ENCODE data around the gene TMEM164. TPM values are rescaled to one million over a fixed set of nuclear protein-coding genes. Genes with fewer than 3 reads are reported as not detected.

TMEM164 gene
- total RNA-seq, 4 donors from 2014 or later = 8.2 to 13.4 (median 11.1) TPM

- Histone ChIP-seq H3K4me1 (peaks cover 0 to 10% (median 6%) of the 10 kb centered on the region in 4 donors), H3K4me3 (no peak overlapping the region), H3K9me3 (no peaks in the 10 kb centered on the region), H3K36me3 (no peaks in the 10 kb centered on the region), H3K27ac (replicated peaks in 1 of 4) (no peak overlapping the region), H3K27me3 (no peaks in the 10 kb centered on the region)
- no peak for DNase-seq (ENCODE audit: extremely low spot score)
- intact Hi-C loops (cut with DNase I) = no loop called here
- no peak for TF ChIP-seq EP300 (IDR thresholded peaks at IDR 0.05)
- TF ChIP-seq CTCF (IDR thresholded peaks at IDR 0.05) = no peak
- TF ChIP-seq POLR2A (IDR thresholded peaks at IDR 0.05; ENCODE audit: low read depth) = no peak
- no peak for TF ChIP-seq POLR2AphosphoS5 (IDR thresholded peaks at IDR 0.05)
Observed at GRCh38 chrX:110042496-110042895, 39.6 kb downstream of the TMEM164 start.

GRCh38 chrX:110043506-110043905 lies 40.6 kb downstream of the TMEM164 start:
- intact Hi-C loops (cut with DNase I) = no loop called here

GRCh38 chrX:110044346-110045249 lies 41.7 kb downstream of the TMEM164 start:
- Histone ChIP-seq H3K9me3 (no peaks in the 10 kb centered on the region), H3K4me1 (peaks cover 0 to 12% (median 6%) of the 10 kb centered on the region in 4 donors), H3K27ac (replicated peaks in 1 of 4) (no peak overlapping the region), H3K36me3 (no peaks in the 10 kb centered on the region), H3K4me3 (no peak overlapping the region), H3K27me3 (no peaks in the 10 kb centered on the region)
- no peak for DNase-seq (ENCODE audit: extremely low spot score)
- WGBS = 57% methylated on average over 4 of the region's 4 CpGs
- intact Hi-C loops (cut with DNase I) = no loop called here
- TF ChIP-seq POLR2AphosphoS5 (IDR thresholded peaks at IDR 0.05) (no peak), CTCF (IDR thresholded peaks at IDR 0.05) (no peak), EP300 (IDR thresholded peaks at IDR 0.05) (no peak), POLR2A (IDR thresholded peaks at IDR 0.05; ENCODE audit: low read depth) (no peak)

More at GRCh38 chrX:110043506-110043905, 40.6 kb downstream of the TMEM164 start:
- no peaks in the 10 kb centered on the region for H3K36me3 ChIP-seq
- H3K27ac ChIP-seq (replicated peaks in 1 of 4) = no peak overlapping the region
- TF ChIP-seq EP300 (IDR thresholded peaks at IDR 0.05) = no peak
- no peak for TF ChIP-seq POLR2A (IDR thresholded peaks at IDR 0.05; ENCODE audit: low read depth)
- no peak for TF ChIP-seq CTCF (IDR thresholded peaks at IDR 0.05)
- no peak for TF ChIP-seq POLR2AphosphoS5 (IDR thresholded peaks at IDR 0.05)
- H3K4me3 ChIP-seq = no peak overlapping the region
- DNase-seq (ENCODE audit: extremely low spot score) = no peak
- H3K9me3 ChIP-seq = no peaks in the 10 kb centered on the region
- H3K4me1 ChIP-seq = peaks cover 0 to 10% (median 6%) of the 10 kb centered on the region in 4 donors
- no peaks in the 10 kb centered on the region for H3K27me3 ChIP-seq
- WGBS = 13% methylated on average over 2 of the region's 2 CpGs

- WGBS = 80% methylated on average over 3 of the region's 3 CpGs
- H3K9me3 ChIP-seq = no peaks in the 10 kb centered on the region
Observed at GRCh38 chrX:110045421-110045820, 42.5 kb downstream of the TMEM164 start.

More at GRCh38 chrX:110045421-110045820, 42.5 kb downstream of the TMEM164 start:
- Histone ChIP-seq H3K27ac (replicated peaks in 1 of 4) (no peak overlapping the region), H3K27me3 (no peaks in the 10 kb centered on the region), H3K4me3 (no peak overlapping the region), H3K36me3 (no peaks in the 10 kb centered on the region), H3K4me1 (peaks cover 0 to 12% (median 6%) of the 10 kb centered on the region in 4 donors)
- DNase-seq (ENCODE audit: extremely low spot score) = no peak
- TF ChIP-seq POLR2A (IDR thresholded peaks at IDR 0.05; ENCODE audit: low read depth) (no peak), POLR2AphosphoS5 (IDR thresholded peaks at IDR 0.05) (no peak), EP300 (IDR thresholded peaks at IDR 0.05) (no peak), CTCF (IDR thresholded peaks at IDR 0.05) (no peak)
- intact Hi-C loops (cut with DNase I) = no loop called here
